WERI-Rb-1 (cell line): ENCODE results near the gene ECPAS.

Experiments used
- DNase-seq: peaks from one replicate; pipeline ENCODE4 v3.0.0-alpha.2; 2020
- H3K27ac ChIP-seq: fragments of 250-450 bp; sonication (Bioruptor Pico); 2 replicates; pipeline ENCODE4 v1.5.1; 2020; ENCODE audit warnings: mild to moderate bottlenecking, moderate library complexity
- H3K27me3 ChIP-seq: fragments of 250-450 bp; sonication (Bioruptor Pico); 2 replicates; pipeline ENCODE4 v1.5.1; 2021; ENCODE audit warnings: mild to moderate bottlenecking, low read depth, moderate library complexity; ENCODE audit not compliant: insufficient read depth, severe bottlenecking
- H3K36me3 ChIP-seq: fragments of 250-450 bp; sonication (Bioruptor Pico); 2 replicates; pipeline ENCODE4 v1.5.1; 2020; ENCODE audit warnings: mild to moderate bottlenecking, moderate library complexity
- H3K4me3 ChIP-seq: 2 replicates; pipeline ENCODE4 v1.5.1; 2011; ENCODE audit warnings: low read depth, mild to moderate bottlenecking, control low read depth, low read length
- H3K9me3 ChIP-seq: fragments of 250-450 bp; sonication (Bioruptor Pico); 2 replicates; pipeline ENCODE4 v1.5.1; 2021; ENCODE audit warnings: mild to moderate bottlenecking, moderate library complexity; ENCODE audit not compliant: severe bottlenecking
- TF ChIP-seq, protein P1 (sequence below): IDR thresholded peaks from 2 replicates; pipeline ENCODE4 v1.5.1; 2011; ENCODE audit warnings: low read depth, mild to moderate bottlenecking, control low read depth, inconsistent platforms, low read length

Gene ECPAS

DNA sequence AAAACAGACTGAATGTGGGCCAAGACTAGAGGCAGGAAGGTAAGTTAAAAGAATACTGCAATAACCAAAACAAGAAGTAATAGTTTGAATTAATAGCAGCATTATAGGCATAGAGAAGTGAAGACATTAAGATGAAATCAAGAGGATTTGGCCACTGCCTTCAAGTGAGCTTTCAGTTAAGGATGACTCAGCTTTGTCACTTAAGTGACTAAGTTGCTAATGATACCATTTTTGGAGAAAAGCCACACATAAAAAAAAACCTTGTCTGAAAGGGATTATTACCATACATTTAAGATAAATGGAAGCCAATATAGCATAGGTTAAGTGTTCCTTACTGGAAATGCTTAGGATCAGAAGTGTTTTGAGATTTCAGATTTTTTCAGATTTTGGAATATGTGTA, 57.0 kb downstream of the ECPAS start:
- H3K4me3 ChIP-seq: no peak overlapping the region

DNA sequence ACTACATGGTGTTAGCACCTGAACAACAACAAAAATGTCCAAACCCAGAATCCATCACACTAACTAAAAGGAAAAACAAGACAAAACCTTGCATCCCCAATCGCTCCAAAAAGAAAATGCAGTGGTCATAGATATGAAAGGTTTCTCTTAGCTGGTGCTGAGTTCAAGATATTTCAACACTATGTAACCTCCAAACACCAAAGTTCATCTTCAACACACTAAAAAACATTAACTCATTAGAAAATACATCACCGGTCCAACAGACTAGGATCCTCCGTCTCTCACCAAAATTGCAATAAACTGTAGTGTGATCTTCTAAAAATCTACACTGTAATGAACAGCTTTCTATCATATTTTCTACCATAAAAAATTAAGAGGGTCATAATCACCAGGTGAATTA, 60.8 kb downstream of the ECPAS start:
- Histone ChIP-seq H3K27ac (no peak overlapping the region), H3K36me3 (peaks cover 65% of the 10 kb centered on the region), H3K9me3 (no peaks in the 10 kb centered on the region), H3K27me3 (no peaks in the 10 kb centered on the region), H3K4me3 (no peak overlapping the region)
- no peak for DNase-seq
- TF ChIP-seq, protein P1, sequence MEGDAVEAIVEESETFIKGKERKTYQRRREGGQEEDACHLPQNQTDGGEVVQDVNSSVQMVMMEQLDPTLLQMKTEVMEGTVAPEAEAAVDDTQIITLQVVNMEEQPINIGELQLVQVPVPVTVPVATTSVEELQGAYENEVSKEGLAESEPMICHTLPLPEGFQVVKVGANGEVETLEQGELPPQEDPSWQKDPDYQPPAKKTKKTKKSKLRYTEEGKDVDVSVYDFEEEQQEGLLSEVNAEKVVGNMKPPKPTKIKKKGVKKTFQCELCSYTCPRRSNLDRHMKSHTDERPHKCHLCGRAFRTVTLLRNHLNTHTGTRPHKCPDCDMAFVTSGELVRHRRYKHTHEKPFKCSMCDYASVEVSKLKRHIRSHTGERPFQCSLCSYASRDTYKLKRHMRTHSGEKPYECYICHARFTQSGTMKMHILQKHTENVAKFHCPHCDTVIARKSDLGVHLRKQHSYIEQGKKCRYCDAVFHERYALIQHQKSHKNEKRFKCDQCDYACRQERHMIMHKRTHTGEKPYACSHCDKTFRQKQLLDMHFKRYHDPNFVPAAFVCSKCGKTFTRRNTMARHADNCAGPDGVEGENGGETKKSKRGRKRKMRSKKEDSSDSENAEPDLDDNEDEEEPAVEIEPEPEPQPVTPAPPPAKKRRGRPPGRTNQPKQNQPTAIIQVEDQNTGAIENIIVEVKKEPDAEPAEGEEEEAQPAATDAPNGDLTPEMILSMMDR: no peak

More for the DNA sequence above, 57.0 kb downstream of the ECPAS start:
- no peak for DNase-seq
- Histone ChIP-seq H3K9me3 (no peaks in the 10 kb centered on the region), H3K27ac (no peak overlapping the region), H3K36me3 (peaks cover 76% of the 10 kb centered on the region), H3K27me3 (no peaks in the 10 kb centered on the region)
- TF ChIP-seq, protein P1: no peak

DNA sequence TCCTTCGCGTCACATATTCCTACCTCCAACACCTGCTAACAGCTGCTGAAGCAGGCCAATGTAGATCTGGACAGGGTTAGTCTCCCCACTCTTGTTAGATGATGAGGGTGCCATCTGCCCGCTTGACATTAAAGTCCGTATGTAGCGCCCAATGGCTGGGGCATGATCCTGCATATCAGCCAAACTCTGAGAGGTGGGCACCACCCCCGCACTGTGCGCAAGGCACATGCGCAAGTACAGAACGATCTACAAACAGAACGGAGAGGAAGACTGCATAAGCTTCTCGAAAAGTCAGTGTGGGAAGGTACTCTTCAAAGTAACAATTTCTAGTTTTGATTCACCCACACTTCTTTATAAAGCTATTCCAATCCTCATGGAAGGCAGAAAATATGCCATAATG, 69.8 kb downstream of the ECPAS start:
- no peaks in the 10 kb centered on the region for H3K9me3 ChIP-seq
- H3K27me3 ChIP-seq: no peaks in the 10 kb centered on the region
- DNase-seq: no peak
- no peak overlapping the region for H3K27ac ChIP-seq
- H3K36me3 ChIP-seq: peaks cover 85% of the 10 kb centered on the region
- no peak overlapping the region for H3K4me3 ChIP-seq
- TF ChIP-seq, protein P1: no peak

DNA sequence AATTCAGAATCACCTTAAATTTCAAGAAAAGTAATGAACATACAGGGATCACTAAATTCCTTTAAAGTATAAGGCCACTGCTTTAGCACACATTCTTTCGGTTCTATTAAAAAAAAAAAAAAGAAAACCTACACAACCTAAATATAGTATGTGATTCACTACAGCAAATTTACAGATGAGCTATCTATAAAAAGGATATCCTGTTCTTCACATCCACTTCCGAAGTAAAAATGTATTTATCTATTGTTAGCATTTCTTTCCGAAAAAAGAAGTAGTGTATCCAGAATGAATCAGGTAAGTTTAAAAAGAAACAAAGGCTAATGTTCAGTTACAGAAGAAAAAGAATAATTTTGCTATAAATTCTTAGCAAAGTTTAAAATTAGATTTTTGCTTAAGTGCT, 70.2 kb downstream of the ECPAS start:
- H3K36me3 ChIP-seq: peaks cover 89% of the 10 kb centered on the region
- no peaks in the 10 kb centered on the region for H3K9me3 ChIP-seq
- TF ChIP-seq, protein P1: no peak
- H3K27me3 ChIP-seq: no peaks in the 10 kb centered on the region
- H3K27ac ChIP-seq: no peak overlapping the region
- no peak for DNase-seq
- H3K4me3 ChIP-seq: no peak overlapping the region

DNA sequence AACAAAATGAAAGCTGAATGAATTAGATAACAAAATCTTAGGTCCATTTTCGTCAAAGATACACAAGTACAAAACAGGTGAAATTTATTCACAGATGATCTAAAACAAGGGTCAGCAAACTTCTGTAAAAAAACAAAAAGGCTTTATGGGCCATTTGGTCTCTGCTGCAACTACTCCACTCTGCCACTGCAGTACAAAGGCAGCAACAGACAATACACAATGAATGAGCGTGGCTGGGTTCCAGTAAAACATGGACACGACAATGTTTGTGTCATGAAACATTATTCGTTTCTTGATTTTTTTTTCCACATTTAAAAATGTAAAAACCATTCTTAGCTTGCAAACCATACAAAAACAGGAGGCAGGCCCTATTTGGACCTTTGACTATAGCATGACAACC, 71.9 kb downstream of the ECPAS start:
- DNase-seq: no peak
- no peak overlapping the region for H3K27ac ChIP-seq

DNA sequence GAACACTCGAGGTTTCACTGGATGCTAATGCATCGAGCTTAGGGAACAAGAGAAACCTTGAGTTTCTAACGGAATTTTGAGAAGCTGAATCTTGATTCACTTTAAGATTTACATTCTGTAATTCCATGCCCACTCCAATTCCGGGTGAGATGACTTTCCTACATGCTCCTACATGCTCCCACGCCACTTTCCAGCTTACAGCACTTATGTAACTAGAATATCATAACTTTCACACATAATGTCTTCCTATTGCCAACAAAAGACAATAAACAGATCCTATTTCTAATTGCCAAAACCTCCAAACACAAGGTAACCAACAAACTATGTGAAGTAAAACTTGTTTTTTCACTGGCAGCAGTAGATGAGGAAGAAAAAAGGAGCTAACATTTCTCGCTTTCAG, 72.9 kb downstream of the ECPAS start:
- H3K27ac ChIP-seq: no peak overlapping the region
- no peak overlapping the region for H3K4me3 ChIP-seq
- H3K36me3 ChIP-seq: peaks cover 87% of the 10 kb centered on the region
- no peaks in the 10 kb centered on the region for H3K9me3 ChIP-seq
- H3K27me3 ChIP-seq: no peaks in the 10 kb centered on the region
- DNase-seq: no peak
- TF ChIP-seq, protein P1: no peak

More for the DNA sequence above, 71.9 kb downstream of the ECPAS start:
- peaks cover 88% of the 10 kb centered on the region for H3K36me3 ChIP-seq
- no peaks in the 10 kb centered on the region for H3K27me3 ChIP-seq
- TF ChIP-seq, protein P1: no peak
- no peak overlapping the region for H3K4me3 ChIP-seq
- H3K9me3 ChIP-seq: no peaks in the 10 kb centered on the region
